Measurements from ENCODE around the gene IFITM10. TPM values are rescaled to one million over a fixed set of nuclear protein-coding genes. Genes with fewer than 3 reads are reported as not detected.
A peak's percentile ranks its signal among the peaks of the same experiment; 100 is the strongest.

Gene IFITM10
- total and polyA plus RNA-seq, 12 donors: 0.28 to 267 (median 31.6) TPM

DNA sequence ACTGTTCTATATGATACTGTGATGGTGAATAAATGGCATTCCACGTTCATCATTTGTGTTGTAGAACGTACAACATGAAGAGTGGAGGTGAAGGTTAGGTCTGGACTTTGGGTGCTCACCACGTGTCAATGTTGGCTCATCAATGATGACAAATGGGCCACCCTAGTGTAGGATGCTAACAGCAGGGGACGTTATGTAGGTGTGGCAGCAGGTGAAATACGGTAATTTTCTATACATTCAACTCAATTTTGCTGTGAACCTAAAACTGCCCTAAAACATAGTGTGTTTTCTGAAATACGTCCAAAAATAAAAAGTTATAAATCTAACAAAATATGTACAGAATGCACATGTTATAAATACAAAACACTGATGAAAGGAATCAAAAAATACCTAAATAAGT lies 47.2 kb downstream of the IFITM10 start:
- TF ChIP-seq CTCF (IDR thresholded peaks at IDR 0.05) (no peak), POLR2A (IDR thresholded peaks at IDR 0.05) (no peak)
- intact Hi-C loops (cut with DNase I): no loop called here
- Histone ChIP-seq H3K4me1 (replicated peaks in 1 of 2) (peaks cover 0 to 7% of the 10 kb centered on the region in 2 donors), H3K36me3 (replicated peaks in 1 of 2) (no peaks in the 10 kb centered on the region), H3K9me3 (replicated peaks in 1 of 3) (no peaks in the 10 kb centered on the region), H3K27me3 (no peaks in the 10 kb centered on the region), H3K27ac (no peak overlapping the region), H3K4me3 (no peak overlapping the region)
- WGBS, 4 donors: 81 to 89% (median 86%) methylated on average over 6 of the region's 6 CpGs
- DNase-seq: peak in 1 of 7 donors; percentile 7

DNA sequence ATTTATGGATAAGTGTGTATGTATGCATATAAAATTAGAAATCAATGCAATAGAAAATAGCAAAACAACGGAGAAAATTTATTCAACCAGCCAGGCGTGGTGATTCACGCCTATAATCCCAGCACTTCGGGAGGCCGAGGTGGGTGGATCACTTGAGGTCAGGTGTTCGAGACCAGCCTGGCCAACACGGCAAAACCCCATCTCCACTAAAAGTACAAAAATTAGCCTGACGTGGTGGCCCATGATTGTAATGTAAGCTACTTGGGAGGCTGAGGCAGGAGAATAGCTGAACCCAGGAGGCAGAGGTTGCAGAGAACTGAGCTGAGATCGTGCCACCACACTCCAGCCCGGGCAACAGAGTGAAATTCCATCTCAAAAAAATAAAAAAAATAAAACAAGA lies 47.9 kb downstream of the IFITM10 start:
- no peaks in the 10 kb centered on the region for H3K27me3 ChIP-seq
- 86 to 93% (median 91%) methylated on average over 10 of the region's 10 CpGs for WGBS, 4 donors

GRCh38 chr11:1701091-1701807 lies 49.1 kb downstream of the IFITM10 start:
- Histone ChIP-seq H3K4me1 (replicated peaks in 1 of 2) (peaks cover 0 to 7% of the 10 kb centered on the region in 2 donors), H3K36me3 (replicated peaks in 1 of 2) (no peaks in the 10 kb centered on the region), H3K9me3 (replicated peaks in 1 of 3) (no peaks in the 10 kb centered on the region), H3K27me3 (no peaks in the 10 kb centered on the region), H3K4me3 (no peak overlapping the region), H3K27ac (no peak overlapping the region)
- WGBS, 4 donors: 76 to 83% (median 81%) methylated on average over 10 of the region's 10 CpGs
- DNase-seq: peak in 1 of 7 donors; percentile 20
- TF ChIP-seq CTCF (IDR thresholded peaks at IDR 0.05): no peak
- TF ChIP-seq POLR2A (IDR thresholded peaks at IDR 0.05): no peak
- intact Hi-C loops (cut with DNase I): no loop called here

More for the DNA sequence above, 47.9 kb downstream of the IFITM10 start:
- Histone ChIP-seq H3K4me1 (replicated peaks in 1 of 2) (peaks cover 0 to 7% of the 10 kb centered on the region in 2 donors), H3K4me3 (no peak overlapping the region), H3K9me3 (replicated peaks in 1 of 3) (no peaks in the 10 kb centered on the region), H3K36me3 (replicated peaks in 1 of 2) (no peaks in the 10 kb centered on the region), H3K27ac (no peak overlapping the region)
- TF ChIP-seq CTCF (IDR thresholded peaks at IDR 0.05) (no peak), POLR2A (IDR thresholded peaks at IDR 0.05) (no peak)
- DNase-seq: peak in 1 of 7 donors; percentile 21
- intact Hi-C loops (cut with DNase I): no loop called here

DNA sequence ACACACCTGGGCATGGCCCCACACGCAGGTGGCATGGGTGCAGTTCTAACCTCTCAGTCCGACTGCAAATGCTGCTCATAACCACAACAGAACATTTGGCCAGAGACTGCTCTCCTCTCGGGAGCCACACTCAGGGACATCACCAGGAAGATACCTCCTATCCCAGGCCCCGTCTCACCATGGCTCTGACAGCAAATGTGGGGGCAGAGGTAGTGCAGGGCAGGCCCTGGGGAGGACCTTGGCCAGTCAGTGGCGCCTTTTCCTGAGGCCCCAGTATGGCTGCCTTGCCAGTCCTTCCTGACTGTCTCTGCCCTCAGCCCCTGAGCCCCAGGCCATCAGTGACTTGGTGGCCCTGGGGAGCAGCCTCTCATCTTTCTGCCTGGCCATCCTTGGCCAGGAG lies 50.6 kb downstream of the IFITM10 start:
- Histone ChIP-seq H3K4me1 (replicated peaks in 1 of 2) (peaks cover 0 to 2% of the 10 kb centered on the region in 2 donors), H3K27ac (no peak overlapping the region), H3K36me3 (replicated peaks in 1 of 2) (no peaks in the 10 kb centered on the region), H3K4me3 (no peak overlapping the region), H3K9me3 (replicated peaks in 1 of 3) (no peaks in the 10 kb centered on the region), H3K27me3 (no peaks in the 10 kb centered on the region)
- intact Hi-C loops (cut with DNase I): no loop called here
- no peak for DNase-seq
- TF ChIP-seq POLR2A (IDR thresholded peaks at IDR 0.05): no peak
- TF ChIP-seq CTCF (IDR thresholded peaks at IDR 0.05): no peak
- 57 to 87% (median 82%) methylated on average over 1 to 5 of the region's 5 CpGs for WGBS, 4 donors
